ENCODE measurements around the gene YKT6.

The YKT6 gene

GRCh38 chr7:44220358-44221112 is 19.8 kb downstream of the YKT6 start:
- no peak for DNase-seq

- no peak for DNase-seq
Observed at GRCh38 chr7:44221231-44221791, 20.5 kb downstream of the YKT6 start.

GRCh38 chr7:44222074-44222473 is 21.3 kb downstream of the YKT6 start:
- no peak for DNase-seq

GRCh38 chr7:44222776-44223261 is 22.0 kb downstream of the YKT6 start:
- peak; percentile 68 for DNase-seq

- peak; percentile 80 for DNase-seq
Observed at GRCh38 chr7:44223362-44224079, 22.7 kb downstream of the YKT6 start.

- DNase-seq = peak; percentile 87
Observed at GRCh38 chr7:44224080-44224973, 23.5 kb downstream of the YKT6 start.

GRCh38 chr7:44224974-44225565 is 24.3 kb downstream of the YKT6 start:
- DNase-seq = no peak

- peak; percentile 50 for DNase-seq
Observed at GRCh38 chr7:44225566-44226395, 25.0 kb downstream of the YKT6 start.

- no peak for DNase-seq
Observed at GRCh38 chr7:44226396-44226753, 25.6 kb downstream of the YKT6 start.

GRCh38 chr7:44227911-44228310 is 27.1 kb downstream of the YKT6 start:
- no peak for DNase-seq

- no peak for DNase-seq
Observed at GRCh38 chr7:44228571-44229350, 28.0 kb downstream of the YKT6 start.

- no peak for DNase-seq
Observed at GRCh38 chr7:44229546-44230105, 28.8 kb downstream of the YKT6 start.

- DNase-seq = no peak
Observed at GRCh38 chr7:44230286-44230685, 29.5 kb downstream of the YKT6 start.

- DNase-seq = no peak
Observed at GRCh38 chr7:44231088-44231487, 30.3 kb downstream of the YKT6 start.

- no peak for DNase-seq
Observed at GRCh38 chr7:44232396-44232795, 31.6 kb downstream of the YKT6 start.

- DNase-seq = no peak
Observed at GRCh38 chr7:44232901-44233715, 32.3 kb downstream of the YKT6 start.

- DNase-seq = no peak
Observed at GRCh38 chr7:44235066-44235465, 34.3 kb downstream of the YKT6 start.

- DNase-seq = peak; percentile 90
Observed at GRCh38 chr7:44235582-44236332, 35.0 kb downstream of the YKT6 start.

- no peak for DNase-seq
Observed at GRCh38 chr7:44236333-44236728, 35.6 kb downstream of the YKT6 start.

Measured in COR-L47 (cell line).